DMS153 (cell line): ENCODE results near the gene KIAA0040.
A peak's percentile ranks its signal among the peaks of the same experiment; 100 is the strongest.

ENCODE experiments used
- DNase-seq: peaks from one replicate; lab custom pipeline; 2025; lab: John Stamatoyannopoulos, UW

The KIAA0040 gene

GRCh38 chr1:175171036-175171913 lies 21.3 kb downstream of the KIAA0040 start:
- DNase-seq, result no peak

- DNase-seq, result peak; percentile 94
Observed at GRCh38 chr1:175169286-175170018, 23.1 kb downstream of the KIAA0040 start.

GRCh38 chr1:175168782-175169181 lies 23.8 kb downstream of the KIAA0040 start:
- DNase-seq, result no peak

GRCh38 chr1:175167861-175168260 lies 24.7 kb downstream of the KIAA0040 start:
- no peak for DNase-seq

GRCh38 chr1:175166746-175167145 lies 25.8 kb downstream of the KIAA0040 start:
- no peak for DNase-seq

- DNase-seq, result no peak
Observed at GRCh38 chr1:175164751-175165150, 27.8 kb downstream of the KIAA0040 start.

- no peak for DNase-seq
Observed at GRCh38 chr1:175163702-175164101, 28.9 kb downstream of the KIAA0040 start.

- DNase-seq, result no peak
Observed at GRCh38 chr1:175162955-175163354, 29.6 kb downstream of the KIAA0040 start.

GRCh38 chr1:175158170-175158591 lies 34.4 kb downstream of the KIAA0040 start:
- DNase-seq, result no peak

GRCh38 chr1:175157200-175157599 lies 35.4 kb downstream of the KIAA0040 start:
- no peak for DNase-seq

- no peak for DNase-seq
Observed at GRCh38 chr1:175155936-175156335, 36.6 kb downstream of the KIAA0040 start.

- DNase-seq, result no peak
Observed at GRCh38 chr1:175155473-175155856, 37.1 kb downstream of the KIAA0040 start.

- peak; percentile 35 for DNase-seq
Observed at GRCh38 chr1:175154629-175155472, 37.7 kb downstream of the KIAA0040 start.

GRCh38 chr1:175152006-175152652 lies 40.4 kb downstream of the KIAA0040 start:
- peak; percentile 38 for DNase-seq

- DNase-seq, result no peak
Observed at GRCh38 chr1:175150596-175151319, 41.8 kb downstream of the KIAA0040 start.

GRCh38 chr1:175148068-175148467 lies 44.5 kb downstream of the KIAA0040 start:
- no peak for DNase-seq

- no peak for DNase-seq
Observed at GRCh38 chr1:175147569-175147968, 45.0 kb downstream of the KIAA0040 start.

- DNase-seq, result peak; percentile 49
Observed at GRCh38 chr1:175146529-175147213, 45.9 kb downstream of the KIAA0040 start.

- DNase-seq, result no peak
Observed at GRCh38 chr1:175145899-175146528, 46.6 kb downstream of the KIAA0040 start.

- no peak for DNase-seq
Observed at GRCh38 chr1:175138579-175138978, 54.0 kb downstream of the KIAA0040 start.
